GM18505 (cell line): Measurements from ENCODE around the gene PMFBP1.
"Not testable (repeated sequence)": the region's sequence is repeated elsewhere in the genome, so short reads cannot be mapped to it uniquely, and the experiment has no call there.

ENCODE experiments used
- ATAC-seq: cut with Tn5 transposase; IDR thresholded peaks from one replicate; pipeline ENCODE4 v1.9.1; 2021; ENCODE audit not compliant: unreplicated experiment
- POLR2A ChIP-seq: IDR thresholded peaks from 4 replicates; pipeline ENCODE4 v1.6.1; 2011; ENCODE audit warnings: borderline replicate concordance; ENCODE audit not compliant: insufficient read depth, insufficient read length; ENCODE audit errors: extremely low read depth

PMFBP1 gene

GRCh38 chr16:72093448-72094265 lies 78.3 kb downstream of the PMFBP1 start, which contains the start of the genes DHX38 and TXNL4B:
Gene DHX38 (plus strand): TSS chr16:72093847. CDS start chr16:72096158, 2,311 bp downstream.
Gene TXNL4B (minus strand): TSS chr16:72093620. CDS start chr16:72090749, 2,871 bp downstream.
- peak; percentile 75 for TF ChIP-seq POLR2A

GRCh38 chr16:72092832-72093447 lies 79.0 kb downstream of the PMFBP1 start:
- no peak for ATAC-seq
- TF ChIP-seq POLR2A, result no peak

More at GRCh38 chr16:72093448-72094265, 78.3 kb downstream of the PMFBP1 start, which contains the start of the genes DHX38 and TXNL4B:
- ATAC-seq, result peak; percentile 98

DNA sequence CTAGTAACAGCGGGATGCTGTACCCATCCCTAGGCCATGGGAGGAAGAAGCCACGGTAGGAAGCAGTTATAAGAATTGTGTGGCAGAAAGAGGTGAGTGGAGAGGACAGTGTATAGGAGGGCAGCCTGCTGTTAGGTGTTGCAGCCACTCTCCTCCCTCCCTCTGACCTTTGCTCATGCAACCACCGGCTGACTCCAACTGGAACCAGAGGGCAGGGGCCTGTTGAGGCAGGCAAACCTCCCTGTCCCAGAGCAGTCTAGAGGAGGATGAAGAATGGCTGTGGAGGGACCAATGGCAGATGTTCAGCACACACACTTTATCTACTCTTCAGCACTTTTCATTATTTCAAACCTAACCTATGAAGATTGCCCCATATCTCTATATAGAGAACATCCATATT lies 80.7 kb downstream of the PMFBP1 start:
- no peak for TF ChIP-seq POLR2A
- no peak for ATAC-seq

DNA sequence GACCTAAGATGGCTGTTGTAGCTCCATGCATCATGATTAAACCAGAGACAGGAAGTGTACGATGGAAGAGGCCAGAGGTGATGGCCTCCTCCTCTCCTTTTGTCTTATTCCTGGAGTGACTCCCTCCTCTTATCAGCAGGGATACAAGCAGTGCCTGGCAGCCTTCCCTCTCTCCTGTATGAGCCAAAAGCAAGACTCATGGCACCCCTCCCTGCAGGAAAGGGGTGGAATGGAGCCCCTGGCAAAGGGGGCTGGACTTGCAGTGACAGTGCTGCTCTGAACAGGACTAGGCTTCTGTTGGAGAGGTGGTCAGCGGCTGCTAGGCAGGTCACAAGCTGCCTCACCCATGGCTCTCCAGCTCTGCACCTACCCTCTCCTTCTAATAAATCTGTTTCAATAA lies 87.0 kb downstream of the PMFBP1 start:
- no peak for TF ChIP-seq POLR2A
- no peak for ATAC-seq

GRCh38 chr16:72084445-72084844 lies 87.5 kb downstream of the PMFBP1 start:
- no peak for ATAC-seq
- TF ChIP-seq POLR2A, result no peak

GRCh38 chr16:72083778-72084404 lies 88.1 kb downstream of the PMFBP1 start:
- ATAC-seq, result no peak
- no peak for TF ChIP-seq POLR2A

GRCh38 chr16:72076991-72077706 lies 94.8 kb downstream of the PMFBP1 start:
- not testable (repeated sequence) for ATAC-seq

GRCh38 chr16:72075067-72075466 lies 96.9 kb downstream of the PMFBP1 start:
- ATAC-seq, result not testable (repeated sequence)

DNA sequence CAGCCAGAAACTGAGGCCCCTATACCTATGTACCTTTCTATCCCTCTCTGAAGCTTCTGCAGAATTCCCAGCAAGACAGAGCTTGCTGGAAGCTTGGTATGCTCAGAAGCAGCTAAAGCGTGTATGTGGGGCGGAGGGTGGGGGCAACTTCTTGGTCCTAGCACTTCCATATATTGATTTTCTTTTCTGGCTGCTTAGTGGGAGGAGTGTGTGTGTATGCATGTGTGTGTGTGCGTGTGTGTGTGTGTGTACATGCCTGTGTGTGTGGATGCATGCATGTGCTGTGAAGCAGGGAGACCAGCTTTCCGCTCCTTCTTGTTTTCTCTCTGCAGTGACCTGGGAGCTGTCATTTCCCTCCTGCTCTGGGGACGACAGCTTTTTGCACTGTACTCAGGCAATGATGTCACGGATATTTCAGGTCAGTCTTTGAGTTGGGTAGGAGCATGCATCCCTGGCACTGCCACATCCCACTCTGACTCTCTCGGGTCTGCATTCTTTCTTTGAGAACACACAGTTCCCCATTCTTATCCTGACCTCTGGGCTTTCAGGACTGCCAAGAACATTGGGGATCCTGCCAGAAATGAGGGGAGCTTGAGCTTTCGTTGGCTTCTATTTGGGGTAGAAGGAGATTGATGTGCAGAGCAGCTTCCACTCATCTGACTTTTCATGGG lies 98.3 kb downstream of the PMFBP1 start:
- no peak for TF ChIP-seq POLR2A

GRCh38 chr16:72072514-72073342 lies 99.2 kb downstream of the PMFBP1 start:
- no peak for ATAC-seq
- TF ChIP-seq POLR2A, result no peak

More for the DNA sequence above, 98.3 kb downstream of the PMFBP1 start:
- no peak for ATAC-seq
